ENCODE measurements around the gene DNM1. TPM values are rescaled to one million over a fixed set of nuclear protein-coding genes. Genes with fewer than 3 reads are reported as not detected.

DNM1 gene
- total and polyA plus RNA-seq, 10 of the 15 experiments (the other 5 are each of a cell fraction or from before 2014, with no cell fraction given): 0.06 to 0.67 (median 0.19) TPM; not detected in 3

DNA sequence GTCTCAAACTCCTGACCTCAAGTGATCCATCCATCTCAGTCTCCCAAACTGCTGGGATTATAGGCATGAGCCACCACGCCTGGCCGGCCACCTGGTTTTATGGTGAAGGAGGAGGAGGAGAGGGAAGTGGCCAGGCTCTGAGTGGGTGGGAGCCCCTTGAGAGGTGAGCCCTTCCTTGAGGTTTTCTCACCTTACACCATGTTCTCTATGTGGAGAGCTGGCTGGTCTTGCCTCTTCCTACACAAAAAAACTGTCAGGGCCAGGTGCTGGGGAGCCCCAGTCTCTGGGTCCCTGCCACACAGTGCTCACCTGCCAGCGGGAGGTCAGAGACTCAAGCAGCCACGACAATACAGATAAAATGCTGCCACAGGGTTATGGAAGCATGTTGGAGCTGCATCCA lies 91.0 kb downstream of the DNM1 start (continued):
- TF ChIP-seq BHLHE40 (IDR thresholded peaks at IDR 0.05; ENCODE audit: borderline replicate concordance in 1 of 2, low read depth in 2 of 2, low read length in 1 of 2) (peak in 1 of 2 experiments; percentile 25; a peak in 1 of 4 replicates), HCFC1 (IDR thresholded peaks at IDR 0.05; ENCODE audit: low read length) (no peak), MTA2 (IDR thresholded peaks at IDR 0.05; ENCODE audit: low read depth) (peak; percentile 51; the same call in 1 of the 2 replicates), ZSCAN29 (IDR thresholded peaks at IDR 0.05) (no peak), IKZF1 (conservative IDR thresholded peaks at IDR 0.05) (peak; percentile 82), IKZF2 (IDR thresholded peaks at IDR 0.05) (peak; percentile 47 to 58; a peak in 2 of 4 replicates), POU2F2 (IDR thresholded peaks at IDR 0.05; ENCODE audit: borderline replicate concordance, low read depth, low read length) (no peak)

DNA sequence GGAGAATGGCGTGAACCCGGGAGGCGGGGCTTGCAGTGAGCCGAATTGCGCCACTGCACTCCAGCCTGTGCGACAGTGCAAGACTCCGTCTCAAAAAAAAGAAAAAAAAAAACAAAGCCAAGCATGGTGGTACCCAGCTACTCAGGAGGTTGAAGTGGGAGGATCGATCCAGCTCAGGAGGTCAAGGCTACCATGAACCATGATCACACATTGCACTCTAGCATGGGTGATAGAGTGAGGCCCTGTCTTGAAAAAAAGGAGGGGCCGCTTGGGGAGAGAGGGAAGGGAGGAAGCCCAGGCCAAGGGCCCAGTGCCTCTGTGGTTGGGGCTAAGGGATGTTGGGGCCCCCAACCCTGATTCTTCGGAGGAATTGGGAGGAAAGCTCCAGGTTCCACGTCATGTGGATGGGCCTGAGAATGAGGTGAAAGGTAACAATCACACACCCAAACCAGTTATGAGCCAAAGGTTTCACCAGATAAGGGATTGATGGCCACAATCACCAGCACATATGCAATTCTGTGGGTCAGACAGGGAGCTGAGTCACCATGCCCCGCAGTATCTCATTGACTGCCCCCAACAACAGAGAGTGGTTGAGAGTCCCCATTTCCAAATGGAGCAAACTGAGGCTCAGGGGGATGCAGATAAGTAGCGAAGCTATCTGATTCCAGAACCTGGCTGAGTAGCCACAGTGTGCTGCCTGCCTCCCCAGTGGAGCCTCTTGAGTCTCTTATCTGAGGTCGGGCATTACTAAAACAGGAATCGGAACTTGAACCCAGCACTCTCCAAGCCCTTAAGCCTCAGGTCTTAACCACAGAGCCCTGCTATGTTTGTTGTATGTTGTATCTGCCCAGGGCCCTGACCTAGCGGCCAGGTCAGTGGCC lies 93.4 kb downstream of the DNM1 start:
- TF ChIP-seq, protein P1, sequence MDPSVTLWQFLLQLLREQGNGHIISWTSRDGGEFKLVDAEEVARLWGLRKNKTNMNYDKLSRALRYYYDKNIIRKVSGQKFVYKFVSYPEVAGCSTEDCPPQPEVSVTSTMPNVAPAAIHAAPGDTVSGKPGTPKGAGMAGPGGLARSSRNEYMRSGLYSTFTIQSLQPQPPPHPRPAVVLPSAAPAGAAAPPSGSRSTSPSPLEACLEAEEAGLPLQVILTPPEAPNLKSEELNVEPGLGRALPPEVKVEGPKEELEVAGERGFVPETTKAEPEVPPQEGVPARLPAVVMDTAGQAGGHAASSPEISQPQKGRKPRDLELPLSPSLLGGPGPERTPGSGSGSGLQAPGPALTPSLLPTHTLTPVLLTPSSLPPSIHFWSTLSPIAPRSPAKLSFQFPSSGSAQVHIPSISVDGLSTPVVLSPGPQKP (IDR thresholded peaks at IDR 0.05; ENCODE audit: low read depth, low read length): no peak
- ATAC-seq: no peak
- H3K4me1 ChIP-seq (ENCODE audit: control insufficient read depth, insufficient read depth, low read length): no peaks in the 10 kb centered on the region
- H3K27ac ChIP-seq (ENCODE audit: control insufficient read depth, insufficient read depth): no peak overlapping the region
- intact Hi-C loops (cut with micrococcal nuclease; ENCODE audit: unreplicated experiment): no loop called here
- no peak overlapping the region for H2AFZ ChIP-seq (ENCODE audit: control insufficient read depth, low read depth, low read length)
- WGBS (ENCODE audit: insufficient coverage, insufficient replicate concordance, low lambda C conversion rate, missing lambda C conversion rate): 61% methylated on average over 16 of the region's 16 CpGs
- SMC1A ChIA-PET (ENCODE audit: uncharacterized antibody, unreplicated experiment): interaction anchor here (1.2 to 1.5 kb wide), 2 partner anchors 123 to 388 kb away, joined by 3 read pairs; no protein-coding TSS in a partner anchor
- CTCF ChIA-PET: interaction anchor here (0.6 to 4.2 kb wide), 8 partner anchors 12 to 794 kb away, joined by 3 to 34 read pairs (median 3); no protein-coding TSS in a partner anchor
- H3K4me3 ChIP-seq: no peak overlapping the region
- RAD21 ChIA-PET (ENCODE audit: unreplicated experiment): no interaction called here
- H4K20me1 ChIP-seq (ENCODE audit: control insufficient read depth, insufficient read depth): no peaks in the 10 kb centered on the region
- H3K79me2 ChIP-seq (ENCODE audit: control insufficient read depth, insufficient read depth, low read length): no peaks in the 10 kb centered on the region
- in situ Hi-C loops (cut with MboI): no loop called here
- DNase-seq (ENCODE audit: low read depth, low spot score): no peak
- no peaks in the 10 kb centered on the region for H3K36me3 ChIP-seq (ENCODE audit: control insufficient read depth in 2 of 2, insufficient read depth in 2 of 2, low read length in 1 of 2)
- no peak overlapping the region for H3K4me2 ChIP-seq (ENCODE audit: control insufficient read depth, insufficient read depth)
- no peak overlapping the region for H3K9ac ChIP-seq (ENCODE audit: control insufficient read depth, insufficient read depth, low read length)
- FAIRE-seq: no peak
- BruUV-seq (replicated peaks): no TSS peak
- POLR2A ChIA-PET: no interaction called here
- H3K27me3 ChIP-seq (replicated peaks in 1 of 2; ENCODE audit: control insufficient read depth in 2 of 2, insufficient read depth in 2 of 2, low read length in 1 of 2): no peaks in the 10 kb centered on the region
- H3K9me3 ChIP-seq (replicated peaks; ENCODE audit: control insufficient read depth, insufficient read depth, low read length): no peaks in the 10 kb centered on the region
